Activated CD4-positive, alpha-beta T cell treated with anti-CD3 and anti-CD28 coated beads for 48 hours (primary cell): ENCODE results near the gene XPO5.
A peak's percentile ranks its signal among the peaks of the same experiment; 100 is the strongest.
"Not testable (repeated sequence)": the region's sequence is repeated elsewhere in the genome, so short reads cannot be mapped to it uniquely, and the experiment has no call there.

Source experiments
- DNase-seq: peaks from one replicate; pipeline ENCODE4 v3.0.0-alpha.2; 2020

XPO5 gene

GRCh38 chr6:43582911-43583310 is 7.1 kb upstream of the XPO5 start:
- no peak for DNase-seq

GRCh38 chr6:43579171-43579570 is 3.3 kb upstream of the XPO5 start:
- no peak for DNase-seq

DNA sequence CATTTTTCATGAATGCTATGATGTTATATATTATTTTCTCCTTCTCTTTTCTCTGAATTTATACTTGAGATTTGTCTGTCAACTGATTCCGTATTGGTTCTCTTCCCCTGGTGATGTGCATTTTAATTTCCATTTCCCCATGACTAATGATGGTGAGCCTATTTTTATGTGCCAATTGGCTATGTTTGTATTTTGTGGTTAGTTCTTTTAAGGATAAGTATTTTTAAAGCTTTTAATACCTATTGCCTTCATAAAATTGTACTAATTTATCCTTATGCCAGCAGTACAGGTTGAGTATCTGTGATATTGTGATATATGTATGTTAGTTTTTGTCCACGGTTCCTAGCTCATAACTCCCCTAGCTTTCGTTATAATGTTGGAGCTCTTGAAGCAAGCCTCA is 2.9 kb upstream of the XPO5 start:
- DNase-seq = no peak

DNA sequence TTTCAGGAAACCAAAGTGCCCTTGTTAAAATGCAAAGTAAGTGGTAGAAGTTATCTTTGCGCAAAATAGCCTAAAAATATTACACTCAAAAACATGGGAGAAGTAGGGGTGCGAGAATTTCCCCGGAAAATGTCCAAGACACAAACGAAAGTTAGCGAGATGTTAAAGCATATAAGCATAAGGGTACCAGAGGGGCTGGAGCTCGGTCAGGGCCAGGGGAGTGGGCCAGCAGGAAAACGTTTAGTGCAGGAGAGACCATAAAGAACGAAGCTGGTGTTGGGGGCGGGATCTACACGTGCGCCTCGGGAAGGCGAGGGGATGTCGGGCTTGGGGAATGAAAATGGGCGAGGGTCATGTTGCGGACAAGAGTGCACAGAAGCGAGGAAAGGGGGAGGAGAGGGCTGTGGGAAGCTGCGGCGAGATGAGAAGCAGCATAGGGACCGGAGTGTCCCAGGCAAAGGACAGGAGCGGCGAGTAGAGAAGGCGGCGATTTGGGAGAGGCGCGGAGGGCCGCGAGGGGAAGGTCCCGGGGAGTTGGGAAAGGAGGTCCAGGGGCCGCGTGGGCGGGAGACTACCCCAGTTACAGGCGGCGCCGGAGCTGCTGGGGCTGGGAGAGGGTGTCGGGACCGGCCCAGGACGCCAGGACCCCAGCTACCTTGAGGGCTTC is 600 bp downstream of the XPO5 start:
- peak; percentile 63 for DNase-seq

DNA sequence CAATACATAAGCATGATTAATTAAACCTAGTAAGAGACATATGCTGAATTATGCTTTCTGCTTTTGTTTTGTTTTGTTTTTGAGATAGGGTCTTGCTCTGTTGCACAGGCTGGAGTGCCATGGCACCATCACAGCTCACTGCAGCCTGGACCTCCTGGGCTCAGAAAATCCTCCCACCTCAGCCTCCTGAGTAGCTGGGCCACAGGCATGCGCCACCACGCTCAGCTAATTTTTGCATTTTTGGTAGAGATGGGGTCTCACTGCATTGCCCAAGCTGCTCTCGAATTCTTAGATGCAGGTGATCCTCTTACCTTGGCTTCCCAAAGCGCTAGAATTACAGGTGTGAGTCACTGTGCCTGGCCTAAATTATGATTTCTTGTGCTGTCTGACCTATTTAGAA is 3.8 kb downstream of the XPO5 start:
- DNase-seq = no peak

- peak; percentile 10 for DNase-seq
Observed at GRCh38 chr6:43570876-43571441, 4.9 kb downstream of the XPO5 start.

DNA sequence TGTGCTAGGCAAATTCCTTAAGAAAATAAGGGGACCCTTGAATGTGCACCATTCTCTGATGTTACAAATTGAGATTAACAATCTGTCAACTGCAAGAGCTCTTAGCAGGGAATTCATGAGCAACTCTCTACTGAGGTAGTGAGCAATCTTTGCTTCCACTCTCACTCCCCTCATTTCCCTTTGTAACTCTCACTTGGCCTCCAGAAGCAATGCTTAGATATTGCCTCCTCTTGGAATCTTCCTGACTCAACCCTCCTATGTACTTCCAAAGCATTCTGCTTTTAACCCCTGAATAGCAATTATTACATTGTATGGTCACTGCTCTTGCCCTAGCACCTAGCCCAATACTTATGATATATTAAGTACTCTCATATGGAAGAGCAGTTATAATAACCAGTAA is 16.5 kb downstream of the XPO5 start:
- no peak for DNase-seq

DNA sequence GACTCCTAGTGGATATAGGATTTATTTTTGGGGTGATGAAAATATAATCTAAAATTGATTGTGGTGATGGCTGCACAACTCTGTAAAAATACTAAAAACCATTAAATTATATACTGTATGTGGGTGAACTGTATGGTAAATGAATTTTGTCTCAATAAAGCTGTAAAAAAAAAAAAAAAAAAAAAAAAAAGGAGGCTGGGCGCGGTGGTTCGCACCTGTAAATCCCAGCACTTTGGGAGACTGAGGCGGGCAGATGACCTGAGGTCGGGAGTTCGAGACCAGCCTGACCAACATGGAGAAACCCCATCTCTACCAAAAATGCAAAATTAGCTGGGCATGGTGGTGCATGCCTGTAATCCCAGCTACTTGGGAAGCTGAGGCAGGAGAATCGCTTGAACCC is 18.2 kb downstream of the XPO5 start:
- DNase-seq = not testable (repeated sequence)

DNA sequence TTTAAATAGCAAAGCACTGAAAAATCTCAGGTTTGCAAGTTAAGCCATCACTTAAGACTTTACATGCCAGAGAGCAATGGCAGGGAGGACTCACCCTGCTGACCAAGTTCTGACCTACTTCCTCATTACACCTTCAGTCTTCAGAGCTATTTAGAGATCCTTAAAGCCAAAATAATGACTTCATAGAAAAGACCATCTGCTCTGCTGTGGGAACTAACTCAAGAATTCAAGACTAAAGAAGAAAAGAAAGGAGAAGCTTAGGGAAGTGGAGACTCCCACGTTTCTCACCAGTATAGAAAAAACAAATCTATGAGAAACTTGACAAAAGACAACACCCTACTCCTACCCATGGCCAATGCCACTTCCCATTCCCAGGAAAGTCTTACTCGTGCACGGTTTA is 28.6 kb downstream of the XPO5 start:
- no peak for DNase-seq

DNA sequence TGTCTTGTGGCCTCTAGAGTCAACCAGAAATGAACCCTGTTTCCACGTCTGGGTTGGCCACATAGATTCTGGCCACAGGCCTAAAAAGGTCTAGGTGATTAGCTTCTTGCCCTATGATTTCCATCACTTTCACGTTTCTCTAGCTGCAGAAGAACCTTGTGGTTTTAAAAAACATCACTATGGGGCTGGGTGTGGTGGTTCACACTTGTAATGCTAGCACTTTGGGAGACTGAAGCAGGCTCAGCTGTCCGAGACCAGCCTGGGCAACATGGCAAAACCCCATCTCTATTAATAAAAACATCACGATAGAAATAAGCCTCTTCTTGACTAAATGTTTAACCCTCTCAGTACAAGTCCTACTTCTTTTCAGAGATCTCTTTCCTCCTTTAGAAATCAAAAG is 31.4 kb downstream of the XPO5 start:
- DNase-seq = no peak

DNA sequence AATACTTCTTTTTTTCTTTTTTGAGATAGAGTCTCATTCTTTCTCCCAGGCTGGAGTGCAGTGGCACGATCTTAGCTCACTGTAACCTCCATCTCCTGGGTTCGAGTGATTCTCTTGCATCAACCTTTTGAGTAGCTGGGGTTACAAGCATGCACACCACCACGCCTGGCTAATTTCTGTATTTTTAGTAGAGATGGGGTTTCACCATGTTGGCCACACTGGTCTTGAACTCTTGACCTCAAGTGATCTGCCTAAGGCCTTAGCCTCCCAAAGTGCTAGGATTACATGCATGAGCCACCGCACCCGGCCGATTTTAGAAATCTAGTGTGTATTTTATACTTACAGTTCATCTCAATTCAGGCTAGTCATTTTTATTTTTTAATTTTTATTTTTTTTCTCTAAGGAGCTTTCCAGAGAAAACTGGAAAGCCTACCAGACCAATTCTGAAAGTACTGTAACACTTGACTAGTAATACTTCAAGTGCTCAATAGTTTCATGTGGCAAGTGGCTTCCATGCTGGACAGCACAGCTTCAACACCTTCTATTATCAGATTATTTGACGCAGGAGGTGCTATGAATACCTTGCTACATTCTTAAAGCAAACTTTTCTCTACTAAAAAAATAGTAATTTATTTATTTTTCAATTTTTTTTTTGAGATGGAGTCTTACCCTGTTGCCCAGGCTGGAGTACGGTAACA is 33.9 kb downstream of the XPO5 start:
- no peak for DNase-seq

GRCh38 chr6:43540507-43540906 is 35.3 kb downstream of the XPO5 start:
- DNase-seq = no peak

- not testable (repeated sequence) for DNase-seq
Observed at GRCh38 chr6:43539409-43539808, 36.4 kb downstream of the XPO5 start.

DNA sequence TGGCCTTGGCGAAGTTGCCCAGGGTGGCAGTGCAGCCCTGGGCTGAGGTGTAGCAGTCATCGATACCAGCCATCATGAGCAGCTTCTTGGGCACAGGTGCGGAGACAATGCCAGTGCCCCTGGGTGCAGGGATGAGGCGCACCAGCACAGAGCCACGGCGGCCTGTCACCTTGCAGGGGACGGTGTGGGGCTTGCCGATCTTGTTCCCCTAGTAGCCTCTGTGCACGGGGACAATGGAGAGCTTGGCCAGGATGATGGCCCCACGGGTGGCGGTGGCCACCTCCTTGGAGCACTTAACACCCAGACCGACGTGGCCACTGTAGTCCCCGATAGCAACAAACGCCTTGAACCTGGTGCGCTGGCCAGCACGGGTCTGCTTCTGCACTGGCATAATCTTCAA is 36.9 kb downstream of the XPO5 start:
- not testable (repeated sequence) for DNase-seq

- no peak for DNase-seq
Observed at GRCh38 chr6:43532201-43532600, 43.6 kb downstream of the XPO5 start.

- no peak for DNase-seq
Observed at GRCh38 chr6:43524483-43524961, 51.3 kb downstream of the XPO5 start.

DNA sequence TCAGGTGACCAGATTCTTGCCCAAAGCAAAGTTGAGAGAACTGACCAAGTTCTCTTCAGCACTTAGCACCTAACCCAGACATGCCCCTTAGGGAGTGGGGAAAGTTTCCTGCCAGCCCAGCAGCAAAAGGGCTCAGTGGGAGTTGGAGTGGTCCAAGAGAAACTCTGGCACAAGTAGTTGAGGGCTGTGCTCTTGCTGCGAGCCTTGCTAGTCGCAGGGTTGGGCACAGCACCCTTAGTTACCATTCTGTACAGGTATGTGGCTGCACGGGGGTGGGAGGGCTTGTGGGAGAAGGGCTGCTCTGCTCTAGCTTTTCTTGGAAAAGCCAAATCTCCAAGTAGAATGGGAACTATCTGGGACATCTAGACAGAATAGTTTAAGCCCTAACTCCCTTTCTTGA is 52.6 kb downstream of the XPO5 start:
- DNase-seq = no peak

- DNase-seq = no peak
Observed at GRCh38 chr6:43522547-43523261, 53.1 kb downstream of the XPO5 start.

DNA sequence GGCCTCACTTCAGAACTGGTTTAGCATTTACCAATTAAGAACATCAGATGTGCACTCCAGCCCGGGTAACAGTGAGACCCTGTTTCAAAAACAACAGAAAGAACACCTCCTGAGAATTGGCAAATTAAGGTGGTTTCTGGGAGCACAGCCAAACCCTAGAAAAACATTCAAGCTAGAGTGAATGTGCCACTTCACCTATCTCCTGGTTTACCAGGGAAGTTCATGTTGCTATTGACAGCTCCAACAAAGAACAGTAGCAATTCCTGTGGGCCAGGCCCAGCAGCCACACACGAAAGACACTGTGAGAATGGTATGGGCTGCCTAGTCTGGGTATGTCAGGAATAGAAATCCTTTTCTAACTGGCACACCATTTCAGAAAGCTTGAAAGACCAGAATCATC is 54.0 kb downstream of the XPO5 start:
- DNase-seq = no peak

DNA sequence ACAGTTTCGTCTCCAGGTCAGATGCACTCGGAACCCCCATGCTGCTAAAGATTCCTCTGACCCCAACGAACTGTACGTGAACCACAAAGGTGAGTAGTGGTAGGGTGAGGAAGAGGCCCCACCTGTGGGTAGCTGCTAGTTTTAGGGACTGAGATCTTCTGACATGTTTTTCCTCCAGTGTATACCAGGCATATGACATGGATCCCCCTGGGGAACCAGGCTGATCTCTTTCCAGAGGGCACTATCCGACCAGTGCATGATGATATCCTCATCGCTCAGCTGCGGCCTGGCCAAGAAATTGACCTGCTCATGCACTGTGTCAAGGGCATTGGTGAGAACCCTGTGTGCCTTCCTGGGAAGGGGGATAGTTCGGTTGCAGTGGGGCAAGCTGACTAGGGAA is 55.7 kb downstream of the XPO5 start:
- DNase-seq = no peak

GRCh38 chr6:43517505-43518357 is 58.1 kb downstream of the XPO5 start:
- no peak for DNase-seq

DNA sequence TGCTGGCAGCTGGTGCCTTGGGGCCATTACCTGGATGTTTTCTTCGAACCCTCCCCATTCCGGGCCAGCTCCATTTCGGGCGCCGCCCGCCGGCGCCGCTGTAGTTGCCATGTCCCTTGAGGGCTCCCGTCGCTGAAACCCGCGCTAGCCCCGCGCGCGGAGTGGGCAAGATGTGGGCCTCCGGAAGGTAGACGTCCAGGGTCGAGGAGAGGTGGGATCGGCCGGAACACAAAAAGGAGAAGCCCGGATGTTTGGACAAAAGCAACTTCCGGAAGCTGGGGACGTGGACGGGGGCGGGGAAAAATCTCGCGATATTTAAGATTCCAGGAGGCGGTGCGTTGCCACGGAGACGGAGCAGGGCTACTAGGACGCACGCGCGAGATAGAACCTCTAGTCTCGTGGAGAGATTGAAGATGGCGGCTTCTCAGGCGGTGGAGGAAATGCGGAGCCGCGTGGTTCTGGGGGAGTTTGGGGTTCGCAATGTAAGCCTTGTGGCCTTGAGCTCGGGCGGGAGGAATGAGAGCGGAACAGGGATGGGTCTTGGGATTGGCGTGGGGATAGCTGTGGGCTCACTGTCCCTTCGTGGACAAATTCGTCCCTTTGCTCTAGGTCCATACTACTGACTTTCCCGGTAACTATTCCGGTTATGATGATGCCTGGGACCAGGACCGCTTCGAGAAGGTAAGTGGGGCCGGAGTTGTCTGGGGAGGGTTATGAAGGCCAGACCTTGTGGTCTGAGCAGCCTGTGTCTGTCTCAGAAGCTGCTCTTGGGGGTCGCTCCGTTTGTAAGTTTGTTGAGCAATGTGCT is 58.9 kb downstream of the XPO5 start, which contains the start of the genes POLR1C and YIPF3:
Gene POLR1C, plus strand, starts transcription at position 393 of the 808 bp plus-strand sequence. Its CDS starts 21 bp downstream, at position 414.
Gene YIPF3, minus strand, starts transcription at position 230 of the 808 bp plus-strand sequence. Its CDS starts 119 bp downstream, at position 111.
- peak; percentile 98 for DNase-seq
